Measurements from ENCODE around the gene KHDC4. TPM values are rescaled to one million over a fixed set of nuclear protein-coding genes. Genes with fewer than 3 reads are reported as not detected.
A peak's percentile ranks its signal among the peaks of the same experiment; 100 is the strongest.

The KHDC4 gene
- total and polyA plus RNA-seq, 2 of the 13 experiments (the other 11 are each of a cell fraction or from before 2014, with no cell fraction given): 33.5 to 92.0 TPM

DNA sequence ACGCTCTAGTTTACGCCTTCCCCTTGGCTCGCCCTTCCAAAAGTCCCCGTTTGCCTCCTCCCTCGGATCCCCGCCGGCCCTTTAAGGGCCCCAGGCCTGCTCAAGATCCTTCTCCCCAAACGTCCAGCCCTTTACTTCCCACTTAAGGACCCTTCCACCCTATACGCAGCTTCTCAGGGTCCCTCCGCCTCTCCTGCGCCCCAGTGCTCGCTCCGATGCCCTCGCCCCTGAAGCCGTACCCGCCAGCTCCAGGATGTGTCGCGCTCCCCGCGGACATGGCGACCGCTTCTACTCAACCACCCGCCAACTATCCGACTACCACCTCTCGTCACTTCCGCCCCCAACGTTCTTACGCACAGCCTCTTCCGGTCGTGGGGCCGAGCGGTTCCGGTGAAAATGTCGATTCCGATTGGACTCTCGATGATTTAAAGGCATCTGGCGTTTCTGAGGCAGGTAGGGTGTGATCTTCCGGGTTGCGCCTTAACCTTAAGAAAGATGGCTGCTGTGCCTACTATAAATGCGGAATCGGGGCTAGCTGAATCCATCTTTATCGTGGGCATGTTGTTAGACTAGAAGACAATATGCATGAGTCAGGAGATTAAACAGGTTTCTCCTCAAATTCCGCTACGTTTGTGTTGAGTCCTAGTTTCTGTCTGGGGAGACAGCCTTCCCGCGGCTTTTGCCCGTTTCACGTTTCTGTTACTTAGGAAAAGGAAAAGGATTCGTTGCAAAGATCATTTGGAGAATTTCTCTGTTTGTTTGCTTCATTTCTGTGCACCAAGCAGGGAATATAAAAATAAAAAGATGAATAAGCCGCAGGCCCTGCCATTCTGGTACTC is at the start of gene KHDC4 (continued):
- TF ChIP-seq, protein P1, sequence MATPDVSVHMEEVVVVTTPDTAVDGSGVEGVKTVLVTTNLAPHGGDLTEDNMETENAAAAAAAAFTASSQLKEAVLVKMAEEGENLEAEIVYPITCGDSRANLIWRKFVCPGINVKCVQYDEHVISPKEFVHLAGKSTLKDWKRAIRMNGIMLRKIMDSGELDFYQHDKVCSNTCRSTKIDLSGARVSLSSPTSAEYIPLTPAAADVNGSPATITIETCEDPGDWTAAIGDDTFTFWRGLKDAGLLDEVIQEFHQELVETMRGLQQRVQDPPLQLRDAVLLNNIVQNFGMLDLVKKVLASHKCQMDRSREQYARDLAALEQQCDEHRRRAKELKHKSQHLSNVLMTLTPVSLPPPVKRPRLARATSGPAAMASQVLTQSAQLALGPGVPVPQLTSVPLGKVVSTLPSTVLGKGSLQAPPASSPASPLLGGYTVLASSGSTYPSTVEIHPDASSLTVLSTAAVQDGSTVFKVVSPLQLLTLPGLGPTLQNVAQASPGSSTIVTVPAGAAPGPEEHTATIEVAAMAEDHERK (CRISPR knock-in tag; IDR thresholded peaks at IDR 0.05; ENCODE audit: low read depth): peak; percentile 96
- no peak for TF ChIP-seq FOXO4 (CRISPR knock-in tag; conservative IDR thresholded peaks at IDR 0.05)
- TF ChIP-seq ZHX1 (CRISPR knock-in tag; IDR thresholded peaks at IDR 0.05; ENCODE audit: low read depth): peak; percentile 85
- peak; percentile 73 for TF ChIP-seq ZNF501 (CRISPR knock-in tag; IDR thresholded peaks at IDR 0.05)
- TF ChIP-seq PHF8 (CRISPR knock-in tag; IDR thresholded peaks at IDR 0.05): peak; percentile 98
- TF ChIP-seq ZNF605 (CRISPR knock-in tag; IDR thresholded peaks at IDR 0.05): peak; percentile 76; the same call in 1 of the 2 replicates
- TF ChIP-seq THAP11 (CRISPR knock-in tag; IDR thresholded peaks at IDR 0.05): peak; percentile 97
- TF ChIP-seq, protein P2, sequence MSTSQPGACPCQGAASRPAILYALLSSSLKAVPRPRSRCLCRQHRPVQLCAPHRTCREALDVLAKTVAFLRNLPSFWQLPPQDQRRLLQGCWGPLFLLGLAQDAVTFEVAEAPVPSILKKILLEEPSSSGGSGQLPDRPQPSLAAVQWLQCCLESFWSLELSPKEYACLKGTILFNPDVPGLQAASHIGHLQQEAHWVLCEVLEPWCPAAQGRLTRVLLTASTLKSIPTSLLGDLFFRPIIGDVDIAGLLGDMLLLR (CRISPR knock-in tag; IDR thresholded peaks at IDR 0.05): peak; percentile 49; the same call in 1 of the 2 replicates
- no peak for TF ChIP-seq ZMYM2 (CRISPR knock-in tag; IDR thresholded peaks at IDR 0.05)
- no peak for TF ChIP-seq ZNF253 (CRISPR knock-in tag; IDR thresholded peaks at IDR 0.05; ENCODE audit: borderline replicate concordance)
- TF ChIP-seq IKZF4 (CRISPR knock-in tag; IDR thresholded peaks at IDR 0.05; ENCODE audit: borderline replicate concordance, low read depth, not compliant biosample characterization): peak; percentile 49
- peak; percentile 75; the same call in 1 of the 2 replicates for TF ChIP-seq ZNF563 (CRISPR knock-in tag; IDR thresholded peaks at IDR 0.05)
- no peak for TF ChIP-seq ZNF101 (CRISPR knock-in tag; IDR thresholded peaks at IDR 0.05; ENCODE audit: borderline replicate concordance, low read depth)
- TF ChIP-seq, protein P3, sequence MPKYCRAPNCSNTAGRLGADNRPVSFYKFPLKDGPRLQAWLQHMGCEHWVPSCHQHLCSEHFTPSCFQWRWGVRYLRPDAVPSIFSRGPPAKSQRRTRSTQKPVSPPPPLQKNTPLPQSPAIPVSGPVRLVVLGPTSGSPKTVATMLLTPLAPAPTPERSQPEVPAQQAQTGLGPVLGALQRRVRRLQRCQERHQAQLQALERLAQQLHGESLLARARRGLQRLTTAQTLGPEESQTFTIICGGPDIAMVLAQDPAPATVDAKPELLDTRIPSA (CRISPR knock-in tag; IDR thresholded peaks at IDR 0.05; ENCODE audit: borderline replicate concordance): no peak
- TF ChIP-seq PRDM15 (CRISPR knock-in tag; IDR thresholded peaks at IDR 0.05): no peak
- TF ChIP-seq POLR2AphosphoS5 (IDR thresholded peaks at IDR 0.05; ENCODE audit: low read depth, low read length): peak; percentile 96
- no peak for TF ChIP-seq RBAK (CRISPR knock-in tag; IDR thresholded peaks at IDR 0.05)
